ENCODE data around the gene GLIPR2.

- TF ChIP-seq CTCF (IDR thresholded peaks at IDR 0.05) (0 out of 2 replicates have a peak, but pooled peaks have one; percentile 10), ZFX (IDR thresholded peaks at IDR 0.05; ENCODE audit: borderline replicate concordance) (no peak)
These were observed 26.1 kb upstream of the GLIPR2 start for GRCh38 chr9:36110434-36110833.

Data from 22Rv1 (cell line).